PC-3 (cell line): ENCODE measurements around the gene TEX9. TPM values are rescaled to one million over a fixed set of nuclear protein-coding genes. Genes with fewer than 3 reads are reported as not detected.
A peak's percentile ranks its signal among the peaks of the same experiment; 100 is the strongest.

Experiments
- ATAC-seq: fragments of 200-7000 bp; cut with Tn5 transposase; 2 replicates; pipeline ENCODE4 v1.9.1; 2020; ENCODE audit warnings: mild to moderate bottlenecking, moderate library complexity
- BruUV-seq: library from RNA; stranded (reverse); fragments of 400-500 nt; replicated peaks from 2 replicates; lab custom pipeline; 2021; lab: Mats Ljungman, UMichigan
- CTCF ChIA-PET: fragments of 300-600 bp; sonication (Branson Sonifier 250); formaldehyde crosslinking; loops from one replicate; lab custom pipeline; 2022; ENCODE audit warnings: antibody characterized with exemption; lab: Charles Lee
- POLR2A ChIA-PET: fragments of 300-600 bp; sonication (Branson Sonifier 250); formaldehyde crosslinking; loops from one replicate; lab custom pipeline; 2022; ENCODE audit warnings: antibody characterized with exemption; ENCODE audit not compliant: unreplicated experiment; lab: Charles Lee
- DNase-seq: peaks from one replicate; pipeline ENCODE4 v3.0.0-alpha.2; 2015
- H2AFZ ChIP-seq: fragments of 300-600 bp; sonication (generic); 2 replicates; pipeline ENCODE4 v1.6.0; 2016; ENCODE audit warnings: antibody characterized with exemption, low read length
- H3F3A ChIP-seq: fragments of 300-600 bp; sonication (generic); one replicate; pipeline ENCODE4 v1.6.0; 2017; ENCODE audit warnings: antibody characterized with exemption, low read length, control low read depth, mild to moderate bottlenecking; ENCODE audit not compliant: unreplicated experiment
- H3K27ac ChIP-seq: fragments of 300-600 bp; sonication (generic); 2 replicates; pipeline ENCODE4 v1.5.1; 2016; ENCODE audit warnings: mild to moderate bottlenecking, low read length
- H3K27me3 ChIP-seq: fragments of 300-600 bp; sonication (generic); 2 replicates; pipeline ENCODE4 v1.6.1; 2016; ENCODE audit warnings: low read length, mixed read lengths
- H3K36me3 ChIP-seq: fragments of 300-600 bp; sonication (generic); 2 replicates; pipeline ENCODE4 v1.6.1; 2016; ENCODE audit warnings: low read depth, mixed run types, low read length, mixed read lengths
- H3K4me1 ChIP-seq: fragments of 300-600 bp; sonication (generic); 2 replicates; pipeline ENCODE4 v1.5.1; 2016; ENCODE audit warnings: low read length; ENCODE audit not compliant: insufficient read depth
- H3K4me2 ChIP-seq: fragments of 300-600 bp; sonication (generic); 2 replicates; pipeline ENCODE4 v1.6.0; 2016; ENCODE audit warnings: low read length
- H3K4me3 ChIP-seq: fragments of 300-600 bp; sonication (generic); 2 replicates; pipeline ENCODE4 v1.5.1; 2016; ENCODE audit warnings: mild to moderate bottlenecking, low read length, mixed read lengths
- H3K79me2 ChIP-seq: fragments of 300-600 bp; sonication (generic); 2 replicates; pipeline ENCODE4 v1.6.1; 2017; ENCODE audit warnings: low read length, mixed read lengths
- H3K9ac ChIP-seq: fragments of 300-600 bp; sonication (generic); 2 replicates; pipeline ENCODE4 v1.6.0; 2016; ENCODE audit warnings: mild to moderate bottlenecking, low read length
- H3K9me2 ChIP-seq: fragments of 300-600 bp; sonication (generic); replicated peaks from 2 replicates; pipeline ENCODE4 v1.6.1; 2016; ENCODE audit warnings: mixed run types, low read length, mixed read lengths
- H3K9me3 ChIP-seq: fragments of 300-600 bp; sonication (generic); 2 replicates; pipeline ENCODE4 v1.6.1; 2016; ENCODE audit warnings: low read length, mixed read lengths
- H4K20me1 ChIP-seq: fragments of 300-600 bp; sonication (generic); 2 replicates; pipeline ENCODE4 v1.6.1; 2016; ENCODE audit warnings: low read length, mixed read lengths
- CTCF ChIP-seq: fragments of 300-600 bp; sonication (generic); conservative IDR thresholded peaks from 2 replicates; pipeline ENCODE4 v1.5.1; 2017; ENCODE audit warnings: antibody characterized with exemption, low read depth, mild to moderate bottlenecking, low read length
- EZH2 ChIP-seq: fragments of 300-600 bp; sonication (generic); IDR thresholded peaks from one replicate; pipeline ENCODE4 v1.6.1; 2017; ENCODE audit warnings: antibody characterized with exemption, mild to moderate bottlenecking, low read length; ENCODE audit not compliant: unreplicated experiment
- EZH2phosphoT487 ChIP-seq: fragments of 300-600 bp; sonication (generic); IDR thresholded peaks from 2 replicates; pipeline ENCODE4 v1.6.1; 2018; ENCODE audit warnings: mild to moderate bottlenecking, antibody characterized with exemption, low read length, borderline replicate concordance
- intact Hi-C: fragments of 100-400 bp; cut with micrococcal nuclease; formaldehyde crosslinking; loops from 2 replicates; pipeline ENCODE4 v1.9.0; 2023
- total RNA-seq: library from RNA; depleted of rRNA; stranded (reverse); fragments of >200 nt; gene quantifications from 2 replicates; pipeline ENCODE4 v1.2.3, GENCODE V29; 2014

TEX9 gene
- total RNA-seq, 1 experiment from 2014 or later: 3.3 TPM

- no peak overlapping the region for H2AFZ ChIP-seq
- ChIA-PET POLR2A (no interaction called here), CTCF (no interaction called here)
- ATAC-seq (no peak), DNase-seq (peak; percentile 18)
- H3K27me3 ChIP-seq: no peaks in the 10 kb centered on the region
- H3K9ac ChIP-seq: no peak overlapping the region
- intact Hi-C loops: no loop called here
- no peaks in the 10 kb centered on the region for H3K79me2 ChIP-seq
- H3K4me1 ChIP-seq: no peaks in the 10 kb centered on the region
- H3F3A ChIP-seq: no peaks in the 10 kb centered on the region
- no peaks in the 10 kb centered on the region for H3K36me3 ChIP-seq
- no peaks in the 10 kb centered on the region for H3K9me3 ChIP-seq
- no peak overlapping the region for H3K4me2 ChIP-seq
- H3K27ac ChIP-seq: no peak overlapping the region
- H4K20me1 ChIP-seq: no peaks in the 10 kb centered on the region
- no peak overlapping the region for H3K4me3 ChIP-seq
- TF ChIP-seq EZH2 (no peak), CTCF (no peak), EZH2phosphoT487 (no peak)
- no TSS peak for BruUV-seq
- H3K9me2 ChIP-seq: no peaks in the 10 kb centered on the region
Measured at GRCh38 chr15:56339594-56339993, 25.6 kb upstream of the TEX9 start.

- no peak overlapping the region for H3K9ac ChIP-seq
- BruUV-seq: no TSS peak
- H3K27ac ChIP-seq: no peak overlapping the region
- TF ChIP-seq EZH2phosphoT487: no peak
- TF ChIP-seq EZH2: no peak
- TF ChIP-seq CTCF: no peak
- intact Hi-C loops: no loop called here
- H3K79me2 ChIP-seq: no peaks in the 10 kb centered on the region
- DNase-seq (peak; percentile 23), ATAC-seq (no peak)
- H3F3A ChIP-seq: no peaks in the 10 kb centered on the region
- POLR2A ChIA-PET: no interaction called here
- H3K9me2 ChIP-seq: no peaks in the 10 kb centered on the region
- no peak overlapping the region for H3K4me2 ChIP-seq
- no peaks in the 10 kb centered on the region for H4K20me1 ChIP-seq
- no peak overlapping the region for H3K4me3 ChIP-seq
- H2AFZ ChIP-seq: no peak overlapping the region
- CTCF ChIA-PET: no interaction called here
- H3K36me3 ChIP-seq: no peaks in the 10 kb centered on the region
- no peaks in the 10 kb centered on the region for H3K27me3 ChIP-seq
- no peaks in the 10 kb centered on the region for H3K9me3 ChIP-seq
- no peaks in the 10 kb centered on the region for H3K4me1 ChIP-seq
Measured at GRCh38 chr15:56341201-56341600, 24.0 kb upstream of the TEX9 start.

- Histone ChIP-seq H4K20me1 (no peaks in the 10 kb centered on the region), H3K4me2 (no peak overlapping the region), H3K4me3 (no peak overlapping the region), H3K36me3 (no peaks in the 10 kb centered on the region), H3F3A (no peaks in the 10 kb centered on the region), H3K27me3 (no peaks in the 10 kb centered on the region), H3K9me2 (no peaks in the 10 kb centered on the region), H3K9me3 (no peaks in the 10 kb centered on the region), H3K9ac (no peak overlapping the region), H2AFZ (no peak overlapping the region), H3K27ac (no peak overlapping the region), H3K4me1 (no peaks in the 10 kb centered on the region), H3K79me2 (no peaks in the 10 kb centered on the region)
- BruUV-seq: no TSS peak
- DNase-seq (no peak), ATAC-seq (no peak)
- intact Hi-C loops: no loop called here
- ChIA-PET POLR2A (no interaction called here), CTCF (no interaction called here)
- TF ChIP-seq EZH2 (no peak), EZH2phosphoT487 (no peak), CTCF (no peak)
Measured at GRCh38 chr15:56342653-56343052, 22.6 kb upstream of the TEX9 start.
